DMS79 treated with DMSO at 0.1 percent for 48 hours (cell line): ENCODE measurements around the gene SCAP.
A peak's percentile ranks its signal among the peaks of the same experiment; 100 is the strongest.
"Not testable (repeated sequence)": the region's sequence is repeated elsewhere in the genome, so short reads cannot be mapped to it uniquely, and the experiment has no call there.

ENCODE experiments used
- DNase-seq: peaks from one replicate; lab custom pipeline; 2025; lab: John Stamatoyannopoulos, UW

Gene SCAP

DNA sequence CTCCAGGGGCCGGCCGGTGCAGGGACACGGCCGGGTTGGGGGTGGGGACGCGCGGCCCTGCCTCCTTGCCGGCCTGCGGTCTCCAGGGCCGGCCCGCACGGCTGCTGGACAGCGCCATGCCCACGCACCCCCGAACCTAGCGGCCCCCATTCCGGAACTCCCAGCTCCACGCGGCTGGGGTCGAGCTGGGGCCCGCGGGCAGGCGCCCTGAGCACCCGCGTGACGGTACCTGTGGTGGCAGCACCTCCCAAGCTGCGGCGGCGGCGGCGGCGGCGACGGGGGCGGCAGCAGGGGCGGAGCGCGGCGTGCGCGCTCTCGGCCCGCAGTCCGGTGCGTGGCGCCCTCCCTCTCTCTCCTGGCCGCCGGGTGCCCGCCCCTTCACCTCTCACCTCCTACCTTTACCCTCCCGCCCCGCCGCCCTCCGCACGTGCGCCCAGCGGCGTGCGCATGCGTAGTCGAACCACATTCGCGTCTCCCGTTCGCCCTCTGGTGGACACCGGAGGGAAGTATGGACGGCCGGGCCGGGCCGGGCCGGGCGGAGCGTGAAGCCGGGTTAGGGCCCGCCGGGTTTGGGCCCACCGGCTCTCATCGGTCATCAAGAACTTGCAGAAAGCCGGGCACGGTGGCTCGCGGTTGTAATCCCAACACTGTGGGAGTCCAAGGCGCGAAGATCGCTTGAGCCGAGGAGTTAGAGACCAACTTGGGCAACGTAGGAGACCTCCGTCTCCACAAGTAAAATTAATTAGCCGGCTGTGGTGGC, at the start of gene SCAP:
Gene SCAP, minus strand, starts transcription at position 372 of the 760 bp plus-strand sequence. CDS start 32,948 bp downstream, outside the sequence.
- DNase-seq = peak; percentile 53

DNA sequence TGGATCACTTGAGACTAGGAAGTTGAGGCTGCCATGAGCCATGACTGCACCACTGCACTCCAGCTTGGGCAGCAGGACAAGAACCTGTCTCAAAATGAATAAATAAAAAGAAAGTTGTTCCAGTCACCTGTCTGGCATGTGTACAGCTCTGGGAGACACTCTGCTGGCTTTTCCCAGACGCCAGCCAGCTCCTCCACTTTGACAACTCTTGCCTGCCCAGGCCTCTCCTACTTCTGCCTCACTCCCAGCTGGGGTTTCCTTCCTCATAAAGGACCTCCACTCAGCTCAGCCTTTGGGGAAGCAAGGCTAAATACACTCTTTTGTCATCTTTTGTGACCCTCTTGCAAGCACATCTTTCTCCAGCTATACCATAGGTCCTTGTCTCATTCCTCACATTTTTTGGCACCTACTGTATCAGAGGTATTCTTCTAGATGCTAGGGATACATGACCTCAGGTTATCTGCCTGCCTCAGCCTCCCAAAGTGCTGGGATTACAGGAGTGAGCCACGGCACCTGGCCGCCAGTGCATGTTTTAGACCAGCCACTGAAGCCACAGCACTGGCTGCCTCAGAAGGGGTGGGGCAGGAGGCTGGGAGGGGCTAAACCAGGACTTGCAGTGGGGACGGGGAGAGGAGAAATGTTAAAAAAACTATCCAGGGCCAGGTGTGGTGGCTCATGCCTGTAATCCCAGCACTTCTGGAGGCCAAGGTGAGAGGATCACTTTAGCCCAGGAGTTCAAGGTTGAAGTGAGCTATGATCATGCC, 47.8 kb upstream of the SCAP start:
- DNase-seq = no peak

DNA sequence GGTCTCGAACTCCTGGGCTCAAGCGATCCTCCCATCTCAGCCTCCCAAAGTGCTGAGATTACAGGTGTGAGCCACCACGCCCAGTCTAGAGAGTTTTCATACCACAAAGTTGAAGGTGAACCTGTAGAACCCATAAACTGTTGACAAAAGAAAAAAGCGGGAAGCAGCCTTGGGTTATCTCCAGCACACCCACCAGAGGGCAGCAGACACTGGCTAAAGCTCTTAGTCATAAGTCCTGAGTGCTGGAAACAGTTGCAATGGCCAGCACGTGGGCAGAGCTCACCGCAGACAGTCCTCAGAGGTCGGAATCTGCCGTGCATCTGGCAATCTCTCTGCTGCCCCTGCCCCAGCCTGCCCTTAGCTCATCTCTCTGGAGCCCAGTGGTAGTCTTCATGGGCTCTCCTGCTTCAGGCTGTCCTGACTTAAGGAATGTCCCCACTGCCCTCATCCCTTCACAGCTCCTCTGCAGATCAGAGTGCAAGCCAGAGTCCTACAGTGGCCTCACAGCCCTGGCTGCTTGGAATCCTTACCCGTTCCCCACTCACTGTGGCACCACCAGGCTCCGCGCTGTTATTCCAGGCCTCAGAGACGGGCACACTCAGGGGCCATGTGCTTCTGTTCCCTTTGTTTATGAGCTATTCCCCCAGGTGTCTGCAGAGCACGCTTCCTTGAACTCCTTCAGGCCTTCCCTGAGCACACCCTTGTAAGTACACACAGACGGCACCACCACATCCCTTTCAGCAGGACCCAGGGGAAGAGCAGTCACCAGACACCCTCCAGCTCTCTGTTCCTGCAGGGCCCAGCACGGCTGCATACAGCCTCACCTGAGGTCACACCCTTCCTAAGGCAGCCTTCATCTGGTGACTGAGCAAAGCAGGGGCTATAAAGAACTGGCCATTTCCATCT, 46.6 kb upstream of the SCAP start:
- peak; percentile 76 for DNase-seq

DNA sequence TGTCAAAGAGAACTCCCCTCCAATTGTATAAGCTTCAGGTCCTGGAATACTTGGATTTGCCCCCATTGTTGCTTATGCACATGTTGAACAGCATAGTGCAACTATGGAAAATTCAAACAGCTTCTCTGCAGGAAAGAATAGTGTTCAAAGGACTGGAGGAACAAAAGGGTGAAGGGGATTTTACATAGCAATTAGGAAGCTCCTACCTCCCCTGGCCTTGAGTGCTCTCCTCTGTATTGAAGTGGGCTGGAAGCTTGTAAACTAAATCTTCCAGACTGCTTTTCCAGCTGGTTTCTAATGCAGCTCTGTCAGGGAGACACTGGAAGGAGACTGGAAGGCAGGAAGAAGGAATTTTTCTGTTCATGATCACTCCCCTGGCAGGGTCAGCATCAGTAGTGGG, 45.0 kb upstream of the SCAP start:
- DNase-seq = peak; percentile 0

DNA sequence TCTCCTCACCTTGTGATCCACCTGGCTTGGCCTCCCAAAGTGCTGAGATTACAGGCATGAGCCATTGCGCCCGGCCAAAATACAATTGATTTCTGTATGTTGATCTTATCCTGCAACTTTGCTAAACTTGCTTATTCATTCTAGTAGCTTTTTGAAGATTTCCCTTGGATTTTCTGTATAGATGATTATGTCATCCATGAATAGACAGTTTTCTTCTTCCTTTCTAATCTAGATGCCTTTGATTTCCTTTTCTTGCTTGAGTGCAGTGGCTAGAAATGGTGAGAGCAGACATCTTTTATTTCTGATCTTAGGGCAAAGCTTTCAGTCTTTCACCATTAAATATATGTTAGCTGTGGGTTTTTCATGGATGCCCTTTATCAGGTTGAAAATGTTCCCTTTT, 42.2 kb upstream of the SCAP start:
- no peak for DNase-seq

DNA sequence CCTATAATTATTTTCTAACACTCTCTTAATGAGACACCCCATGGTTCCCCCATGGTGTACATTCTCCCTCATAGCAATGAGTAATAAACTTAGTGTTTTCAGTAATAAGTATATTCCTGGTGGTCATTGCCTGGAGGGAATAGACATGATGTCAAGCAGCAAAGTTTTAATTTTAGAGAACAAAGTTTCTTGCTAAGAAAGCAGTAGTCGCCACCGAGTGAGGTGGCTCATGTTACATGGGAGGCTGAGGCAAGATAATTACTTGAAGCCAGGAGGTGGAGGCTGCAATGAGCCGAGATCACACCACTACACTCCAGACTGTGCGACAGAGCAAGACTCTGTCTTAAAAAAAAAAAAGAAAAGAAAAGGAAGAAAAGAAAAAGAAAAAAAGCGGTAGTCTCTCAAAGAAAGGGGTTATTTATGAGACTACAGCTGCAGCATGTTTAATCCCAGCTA, 40.2 kb upstream of the SCAP start:
- no peak for DNase-seq

DNA sequence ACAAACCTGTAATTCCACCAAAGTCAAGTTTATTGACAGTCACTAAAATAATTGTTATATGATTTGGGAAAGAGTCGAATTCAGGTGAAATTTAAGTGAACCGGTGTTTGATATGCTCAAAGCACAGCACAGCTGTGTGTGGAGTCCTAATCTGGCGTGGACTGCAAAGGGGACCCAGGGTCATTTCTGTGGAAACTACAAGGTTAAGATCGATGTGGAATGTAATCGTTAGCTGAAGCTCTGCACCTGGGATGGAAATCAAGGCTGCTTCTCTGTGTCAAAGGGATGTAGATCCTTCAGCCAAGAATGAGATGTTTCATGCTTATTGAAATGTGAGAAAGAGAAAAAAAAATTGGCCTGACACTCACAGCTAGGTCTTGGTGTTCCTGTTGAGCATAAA, 39.4 kb upstream of the SCAP start:
- DNase-seq = no peak

DNA sequence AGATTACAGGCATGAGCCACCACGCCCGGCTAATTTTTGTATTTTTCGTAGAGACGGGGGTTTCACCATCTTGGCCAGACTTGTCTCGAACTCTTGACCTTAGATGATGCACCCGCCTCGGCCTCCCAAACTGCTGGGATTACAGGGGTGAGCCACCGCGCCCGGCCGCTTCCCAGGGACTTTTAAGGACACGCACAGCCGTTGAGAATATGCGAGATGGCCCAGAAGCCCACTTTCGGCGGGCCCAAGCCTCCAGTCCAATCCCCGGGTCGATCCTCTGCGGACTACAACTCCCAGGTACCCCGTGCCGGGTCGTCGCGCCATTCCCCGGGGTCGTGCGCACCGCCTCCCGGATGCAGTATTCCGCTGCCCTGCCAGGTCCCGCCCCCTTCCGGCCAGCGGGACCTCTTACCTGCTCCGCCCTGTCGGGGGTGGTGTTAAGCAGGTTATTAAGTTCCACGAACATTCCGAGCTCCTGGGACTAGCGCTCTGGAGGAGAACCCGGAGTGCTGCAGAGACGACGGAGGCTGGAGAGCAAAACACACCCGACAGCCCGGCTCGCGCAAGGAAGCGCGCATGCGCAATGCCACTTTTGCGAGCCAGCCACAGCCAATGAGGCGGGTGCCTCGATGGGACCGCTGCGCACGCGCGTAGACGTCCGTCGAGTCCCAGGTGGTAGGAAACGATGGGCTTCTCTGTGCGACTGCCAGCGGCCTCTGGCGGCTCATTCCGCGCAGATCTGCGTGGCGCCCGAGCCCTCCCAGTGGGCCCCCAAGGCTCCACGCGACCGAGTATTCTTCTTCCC, 37.6 kb upstream of the SCAP start, which contains the start of gene ELP6:
Gene ELP6, minus strand, starts transcription at position 588 of the 805 bp plus-strand sequence. Its CDS starts 122 bp downstream, at position 466.
- DNase-seq = peak; percentile 79

DNA sequence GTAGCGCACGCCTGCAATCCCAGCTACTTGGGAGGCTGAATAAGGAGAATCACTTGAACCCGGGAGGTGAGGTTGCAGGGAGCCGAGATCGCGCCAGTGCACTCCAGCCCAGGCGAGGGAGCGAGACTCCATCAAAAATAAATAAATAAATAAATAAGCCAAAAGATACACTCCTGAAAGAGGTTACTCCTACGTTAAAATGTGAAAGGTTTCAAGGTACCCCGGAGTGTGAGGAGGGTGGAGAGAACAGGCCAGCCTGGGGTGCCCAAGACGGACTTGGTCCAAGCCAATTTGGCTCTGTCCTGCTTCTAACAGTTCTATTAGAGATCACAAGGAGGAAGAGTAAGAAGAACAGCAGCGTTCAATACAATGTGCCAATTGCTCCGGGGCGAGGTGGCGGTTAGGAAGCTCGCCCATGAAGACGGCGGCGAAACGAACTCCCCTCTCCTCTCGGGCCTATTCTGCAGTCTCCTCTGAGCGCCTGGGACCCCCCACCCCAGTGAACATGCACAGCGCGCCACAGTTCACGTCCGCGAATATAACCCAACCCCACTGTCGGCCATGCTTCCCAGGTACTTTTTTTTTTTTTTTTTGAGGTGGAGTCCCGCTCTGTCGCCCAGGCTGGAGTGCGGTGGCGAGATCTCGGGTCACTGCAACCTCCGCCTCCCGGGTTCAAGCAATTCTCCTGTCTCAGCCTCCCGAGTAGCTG, 36.8 kb upstream of the SCAP start:
- DNase-seq = peak; percentile 4

DNA sequence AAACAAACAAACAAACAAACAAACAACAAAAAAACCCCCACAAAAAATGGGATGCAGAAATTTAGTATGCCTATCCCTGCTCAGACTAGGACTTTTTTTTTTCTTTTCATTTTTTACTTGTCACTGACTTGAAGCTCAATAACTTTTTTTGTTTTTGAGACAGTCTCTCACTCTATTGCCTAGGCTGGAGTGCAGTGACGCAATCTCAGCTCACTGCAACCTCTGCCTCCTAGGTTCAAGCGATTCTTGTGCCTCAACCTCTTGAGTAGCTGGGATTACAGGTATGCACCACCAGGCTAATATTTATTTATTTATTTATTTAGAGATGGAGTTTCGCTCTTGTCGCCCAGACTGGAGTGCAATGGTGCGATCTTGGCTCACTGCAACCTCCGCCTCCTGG, 29.5 kb upstream of the SCAP start:
- DNase-seq = not testable (repeated sequence)

DNA sequence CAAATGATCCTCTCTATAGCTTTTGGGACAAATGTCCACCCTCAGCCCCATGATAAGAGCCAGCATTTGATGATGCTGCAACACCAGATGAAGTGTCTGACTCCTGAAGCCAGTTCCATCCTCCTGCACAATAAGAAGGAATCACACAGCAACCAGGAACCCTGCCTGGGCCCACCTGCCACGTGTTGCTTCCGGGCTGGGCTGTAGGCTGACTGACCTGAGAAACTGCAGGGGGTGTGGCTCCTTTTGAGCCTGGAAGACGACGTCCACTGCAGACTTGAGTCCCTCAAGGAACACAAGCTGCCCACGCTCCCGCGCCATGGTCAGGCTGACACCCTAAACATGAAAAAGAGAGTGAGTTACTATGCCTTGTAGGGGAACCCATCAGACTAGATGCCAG, 28.4 kb upstream of the SCAP start:
- DNase-seq = no peak

DNA sequence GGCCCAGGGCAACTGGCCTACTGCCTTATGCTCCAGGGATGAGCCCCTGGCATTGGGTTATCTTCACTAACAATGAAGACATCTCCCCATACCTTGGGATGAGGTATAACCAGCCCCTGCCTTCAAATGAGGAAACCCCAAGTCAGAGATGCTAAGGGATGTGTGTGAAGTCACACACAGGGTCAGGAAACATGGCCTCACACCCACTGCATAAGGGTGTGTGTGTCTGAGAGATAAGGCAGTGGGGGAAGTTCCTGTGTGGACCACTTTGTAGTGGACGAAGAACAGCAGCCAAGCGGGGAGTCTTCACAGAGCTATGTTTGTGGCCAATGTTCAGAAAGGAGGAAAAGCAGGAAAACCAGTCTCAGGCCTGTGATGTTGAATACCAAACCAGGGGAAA, 27.3 kb upstream of the SCAP start:
- no peak for DNase-seq

DNA sequence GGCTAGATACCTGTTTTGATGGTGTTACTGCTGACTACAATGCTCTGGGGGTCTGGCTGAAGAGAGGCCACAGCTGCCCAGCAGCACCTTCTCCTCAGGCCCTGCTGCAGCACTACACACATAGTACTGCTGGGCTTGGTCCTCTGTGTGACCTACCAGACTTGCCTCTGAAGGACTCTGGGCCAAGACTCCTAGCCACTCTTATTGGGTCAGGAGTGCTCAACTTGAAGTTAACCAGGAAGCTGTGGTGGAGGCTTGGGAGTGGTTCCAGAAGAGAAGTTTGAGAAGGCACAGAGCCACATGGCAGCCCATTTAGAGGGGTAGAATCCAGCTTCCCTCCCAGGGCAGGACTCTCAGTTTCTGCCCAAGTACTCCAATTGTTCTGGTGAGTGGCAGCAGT, 21.2 kb upstream of the SCAP start:
- no peak for DNase-seq

DNA sequence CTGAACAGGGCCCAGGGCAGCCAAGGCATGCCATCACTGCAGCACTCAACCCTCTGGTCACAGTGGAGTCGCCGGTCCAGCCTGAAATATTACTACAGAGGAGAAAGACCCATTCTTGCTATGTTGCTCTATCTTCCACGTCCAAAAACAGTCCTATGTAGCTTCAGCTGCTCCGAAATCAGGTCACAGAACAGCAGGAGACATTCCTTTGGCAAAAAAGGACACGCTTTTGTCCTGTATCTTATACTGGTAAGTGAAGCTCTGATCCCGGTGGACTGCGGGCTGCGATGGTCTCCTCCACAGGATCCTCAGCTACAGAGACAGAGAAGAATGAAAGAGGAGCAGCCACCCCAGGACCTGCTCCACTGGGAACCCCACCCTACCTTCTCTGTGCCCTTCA, 20.1 kb upstream of the SCAP start:
- no peak for DNase-seq

DNA sequence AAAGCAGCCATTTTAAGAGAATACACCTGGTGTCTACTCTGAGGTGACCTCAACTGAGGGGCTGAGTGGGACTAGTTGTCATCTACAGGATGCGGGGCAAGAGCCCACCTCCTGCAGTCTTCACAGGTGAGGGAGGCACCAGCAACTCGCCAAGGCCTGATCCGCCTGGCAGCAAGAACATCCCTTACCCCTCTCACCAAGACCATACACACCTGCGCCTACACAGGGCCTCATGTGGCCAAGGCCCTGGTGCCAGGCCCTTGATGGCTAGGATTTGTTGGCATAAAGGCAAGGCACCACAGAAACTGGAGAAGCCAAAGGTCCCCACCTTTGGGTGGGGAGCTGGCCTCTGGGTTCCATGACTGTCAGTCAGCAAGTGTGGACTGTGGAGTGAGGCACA, 19.4 kb upstream of the SCAP start:
- no peak for DNase-seq

DNA sequence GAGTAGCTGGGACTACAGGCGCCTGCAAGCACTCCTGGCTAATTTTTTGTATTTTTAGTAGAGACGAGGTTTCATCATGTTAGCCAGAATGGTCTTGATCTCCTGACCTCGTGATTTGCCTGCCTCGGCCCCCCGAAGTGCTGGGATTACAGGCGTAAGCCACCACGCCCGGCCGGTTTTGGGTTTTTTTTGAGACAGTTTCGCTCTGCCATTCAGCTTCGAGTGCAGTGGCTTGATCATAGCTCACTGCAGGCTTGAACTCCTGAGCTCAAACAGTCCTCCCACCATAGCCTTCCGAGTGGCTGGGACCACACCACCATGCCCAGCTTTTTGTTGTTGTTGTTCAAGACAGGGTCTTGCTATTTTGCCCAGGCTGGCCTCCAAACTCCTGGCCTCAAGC, 16.0 kb upstream of the SCAP start:
- no peak for DNase-seq

DNA sequence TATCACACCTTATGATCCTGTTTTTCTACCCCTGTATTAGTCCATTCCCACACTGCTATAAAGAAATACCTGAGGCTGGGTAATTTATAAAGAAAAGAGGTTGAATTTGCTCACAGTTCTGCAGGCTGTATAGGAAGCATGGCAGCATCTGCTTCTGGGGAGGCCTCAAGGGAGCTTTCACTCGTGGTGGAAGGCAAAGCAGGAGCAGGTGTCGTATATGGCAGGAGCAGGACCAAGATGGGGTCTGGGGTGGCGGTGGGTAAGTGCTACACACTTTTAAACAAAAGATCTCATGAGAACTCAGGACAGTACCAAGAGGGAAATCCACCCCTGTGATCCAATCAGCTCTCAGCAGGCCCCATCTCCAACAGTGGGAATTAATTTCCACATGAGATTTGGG, 15.4 kb upstream of the SCAP start:
- no peak for DNase-seq

DNA sequence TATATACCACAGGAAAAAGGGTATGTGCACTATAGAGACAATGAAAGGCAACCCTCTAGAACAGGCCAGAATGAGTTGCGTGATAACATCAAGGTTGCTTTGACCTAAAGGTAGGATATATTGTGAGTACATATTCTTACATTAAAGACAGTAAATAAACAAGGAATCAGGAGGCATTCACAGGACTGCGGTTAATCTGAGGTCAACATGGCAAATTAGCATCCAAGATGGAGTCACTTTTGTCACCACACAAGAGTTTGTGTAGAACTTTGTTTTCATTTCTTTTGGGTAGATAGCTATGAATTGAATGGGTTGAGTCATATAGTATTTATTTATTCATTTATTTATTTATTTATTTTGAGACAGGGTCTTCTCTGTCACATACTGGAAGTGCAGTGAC, 11.5 kb upstream of the SCAP start:
- DNase-seq = no peak

DNA sequence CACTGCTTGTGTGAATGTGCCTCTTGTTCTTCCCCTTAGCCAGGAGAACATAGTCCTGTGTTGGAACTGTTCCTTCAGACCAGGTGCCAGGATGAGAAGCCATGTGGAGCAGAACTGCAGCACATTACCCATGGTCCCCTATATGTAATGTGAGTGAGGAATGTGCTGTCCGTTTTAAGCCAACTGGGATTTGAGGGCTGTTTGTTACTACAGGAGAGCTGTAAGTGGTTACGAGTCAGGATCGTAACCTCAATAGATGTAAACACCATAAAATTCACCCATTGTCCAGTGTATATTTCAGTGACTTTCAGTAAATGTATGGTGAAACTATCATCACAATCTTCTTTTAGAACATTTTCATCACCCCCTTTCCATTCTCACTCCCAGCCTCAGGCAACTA, 10.1 kb upstream of the SCAP start:
- no peak for DNase-seq

DNA sequence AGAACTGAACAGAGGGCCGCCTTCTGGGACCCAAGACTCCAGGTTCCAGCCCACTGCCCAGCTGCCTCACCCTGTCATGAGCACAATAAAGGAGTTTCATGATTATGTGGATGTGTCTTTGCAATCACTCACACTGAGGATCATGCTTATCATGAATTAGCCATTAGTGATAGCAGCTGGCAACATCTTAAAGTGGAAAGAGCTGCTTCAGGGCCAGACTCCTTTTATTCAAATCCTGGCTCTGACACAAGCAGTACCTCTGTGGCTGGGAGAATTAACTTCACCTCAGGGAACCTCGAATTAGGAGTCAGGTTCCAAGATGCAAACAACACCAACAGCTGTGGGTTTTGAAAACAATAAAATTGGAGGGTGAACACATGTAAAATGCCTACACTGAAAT, 6.6 kb upstream of the SCAP start:
- DNase-seq = no peak

DNA sequence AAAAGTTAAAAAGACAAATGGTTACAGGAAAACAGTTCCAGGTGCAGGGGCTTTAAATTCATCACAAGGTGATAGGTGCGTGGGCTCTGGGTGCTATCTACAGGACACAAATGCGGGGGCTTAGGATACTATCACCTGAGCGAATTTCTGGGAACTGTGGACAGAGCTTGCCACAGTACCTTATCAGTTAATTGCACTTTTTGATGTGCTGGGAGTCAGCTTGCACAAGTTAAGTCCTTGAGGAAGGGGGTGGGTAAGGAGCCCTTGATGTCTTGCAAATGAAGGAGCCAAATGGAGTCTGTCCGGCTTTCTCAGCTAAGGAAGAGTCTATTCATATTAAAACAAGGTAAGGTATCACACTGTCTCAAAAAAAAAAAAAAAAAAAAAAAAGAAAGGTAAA, 6.0 kb upstream of the SCAP start:
- DNase-seq = not testable (repeated sequence)
